Measurements from ENCODE around the gene TOP1. TPM values are rescaled to one million over a fixed set of nuclear protein-coding genes. Genes with fewer than 3 reads are reported as not detected.
A peak's percentile ranks its signal among the peaks of the same experiment; 100 is the strongest.

Gene TOP1
- total RNA-seq, 1 donor from 2014 or later: 58.9 TPM

GRCh38 chr20:41046716-41047115 lies 18.1 kb downstream of the TOP1 start:
- H3K9me3 Mint-ChIP-seq: no peaks in the 10 kb centered on the region
- Histone ChIP-seq H3K4me1 (peaks cover 92% of the 10 kb centered on the region), H3K36me3 (no peaks in the 10 kb centered on the region), H3K79me2 (ENCODE audit: low read depth) (peaks cover 100% of the 10 kb centered on the region), H3K9ac (no peak overlapping the region), H2AFZ (replicated peaks) (no peak overlapping the region), H3K4me2 (no peak overlapping the region), H3F3A (ENCODE audit: low read depth) (peaks cover 40% of the 10 kb centered on the region), H3K27me3 (no peaks in the 10 kb centered on the region), H4K20me1 (ENCODE audit: low read depth) (peaks cover 100% of the 10 kb centered on the region), H3K27ac (peak overlapping the region; percentile 39), H3K9me3 (ENCODE audit: low read depth) (no peaks in the 10 kb centered on the region), H3K4me3 (no peak overlapping the region)
- no peak overlapping the region for H3K27ac Mint-ChIP-seq
- DNase-seq (ENCODE audit: low spot score): no peak
- no peak overlapping the region for H3K4me3 Mint-ChIP-seq
- H3K4me1 Mint-ChIP-seq: peaks cover 39% of the 10 kb centered on the region
- H3K36me3 Mint-ChIP-seq: peaks cover 8% of the 10 kb centered on the region
- no peak for TF ChIP-seq EZH2phosphoT487 (IDR thresholded peaks at IDR 0.05)
- no peak for TF ChIP-seq EZH2 (IDR thresholded peaks at IDR 0.05)
- TF ChIP-seq, protein P1, sequence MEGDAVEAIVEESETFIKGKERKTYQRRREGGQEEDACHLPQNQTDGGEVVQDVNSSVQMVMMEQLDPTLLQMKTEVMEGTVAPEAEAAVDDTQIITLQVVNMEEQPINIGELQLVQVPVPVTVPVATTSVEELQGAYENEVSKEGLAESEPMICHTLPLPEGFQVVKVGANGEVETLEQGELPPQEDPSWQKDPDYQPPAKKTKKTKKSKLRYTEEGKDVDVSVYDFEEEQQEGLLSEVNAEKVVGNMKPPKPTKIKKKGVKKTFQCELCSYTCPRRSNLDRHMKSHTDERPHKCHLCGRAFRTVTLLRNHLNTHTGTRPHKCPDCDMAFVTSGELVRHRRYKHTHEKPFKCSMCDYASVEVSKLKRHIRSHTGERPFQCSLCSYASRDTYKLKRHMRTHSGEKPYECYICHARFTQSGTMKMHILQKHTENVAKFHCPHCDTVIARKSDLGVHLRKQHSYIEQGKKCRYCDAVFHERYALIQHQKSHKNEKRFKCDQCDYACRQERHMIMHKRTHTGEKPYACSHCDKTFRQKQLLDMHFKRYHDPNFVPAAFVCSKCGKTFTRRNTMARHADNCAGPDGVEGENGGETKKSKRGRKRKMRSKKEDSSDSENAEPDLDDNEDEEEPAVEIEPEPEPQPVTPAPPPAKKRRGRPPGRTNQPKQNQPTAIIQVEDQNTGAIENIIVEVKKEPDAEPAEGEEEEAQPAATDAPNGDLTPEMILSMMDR (IDR thresholded peaks at IDR 0.05): no peak
- H3K27me3 Mint-ChIP-seq (ENCODE audit: insufficient read depth, low read depth): no peaks in the 10 kb centered on the region

GRCh38 chr20:41047279-41047974 lies 18.8 kb downstream of the TOP1 start:
- no peaks in the 10 kb centered on the region for H3K36me3 ChIP-seq
- peaks cover 39% of the 10 kb centered on the region for H3K4me1 Mint-ChIP-seq
- H3K9ac ChIP-seq: no peak overlapping the region
- H3K79me2 ChIP-seq (ENCODE audit: low read depth): peaks cover 100% of the 10 kb centered on the region
- no peaks in the 10 kb centered on the region for H3K9me3 Mint-ChIP-seq
- TF ChIP-seq, protein P1 (IDR thresholded peaks at IDR 0.05): no peak
- no peak for TF ChIP-seq EZH2phosphoT487 (IDR thresholded peaks at IDR 0.05)
- TF ChIP-seq EZH2 (IDR thresholded peaks at IDR 0.05): no peak
- peak; percentile 20 for DNase-seq (ENCODE audit: low spot score)
- H3K36me3 Mint-ChIP-seq: peaks cover 8% of the 10 kb centered on the region
- H2AFZ ChIP-seq (replicated peaks): no peak overlapping the region
- peak overlapping the region; percentile 56 for H3K4me2 ChIP-seq
- no peak overlapping the region for H3K27ac Mint-ChIP-seq
- peaks cover 100% of the 10 kb centered on the region for H4K20me1 ChIP-seq (ENCODE audit: low read depth)
- peak overlapping the region; percentile 39 for H3K27ac ChIP-seq
- no peaks in the 10 kb centered on the region for H3K9me3 ChIP-seq (ENCODE audit: low read depth)
- H3K27me3 Mint-ChIP-seq (ENCODE audit: insufficient read depth, low read depth): no peaks in the 10 kb centered on the region
- H3K27me3 ChIP-seq: no peaks in the 10 kb centered on the region
- H3F3A ChIP-seq (ENCODE audit: low read depth): peaks cover 40% of the 10 kb centered on the region
- H3K4me3 Mint-ChIP-seq: no peak overlapping the region
- peaks cover 85% of the 10 kb centered on the region for H3K4me1 ChIP-seq
- H3K4me3 ChIP-seq: no peak overlapping the region

- DNase-seq (ENCODE audit: low spot score): no peak
- Histone ChIP-seq H3F3A (ENCODE audit: low read depth) (peaks cover 40% of the 10 kb centered on the region), H4K20me1 (ENCODE audit: low read depth) (peaks cover 100% of the 10 kb centered on the region), H3K27me3 (no peaks in the 10 kb centered on the region), H3K27ac (no peak overlapping the region), H3K79me2 (ENCODE audit: low read depth) (peaks cover 100% of the 10 kb centered on the region), H3K4me2 (peak overlapping the region; percentile 56), H2AFZ (replicated peaks) (no peak overlapping the region), H3K9me3 (ENCODE audit: low read depth) (no peaks in the 10 kb centered on the region), H3K9ac (no peak overlapping the region), H3K4me1 (peaks cover 84% of the 10 kb centered on the region), H3K36me3 (no peaks in the 10 kb centered on the region), H3K4me3 (no peak overlapping the region)
- Mint-ChIP-seq H3K4me3 (no peak overlapping the region), H3K36me3 (peaks cover 5% of the 10 kb centered on the region), H3K9me3 (no peaks in the 10 kb centered on the region), H3K27me3 (ENCODE audit: insufficient read depth, low read depth) (no peaks in the 10 kb centered on the region), H3K4me1 (peaks cover 37% of the 10 kb centered on the region), H3K27ac (no peak overlapping the region)
- TF ChIP-seq, protein P1 (IDR thresholded peaks at IDR 0.05): no peak
- no peak for TF ChIP-seq EZH2phosphoT487 (IDR thresholded peaks at IDR 0.05)
- TF ChIP-seq EZH2 (IDR thresholded peaks at IDR 0.05): no peak
These were observed 19.3 kb downstream of the TOP1 start for GRCh38 chr20:41047975-41048305.

All from neural progenitor cell (in vitro differentiated cells).